Measurements from ENCODE around the gene KHDC4. TPM values are rescaled to one million over a fixed set of nuclear protein-coding genes. Genes with fewer than 3 reads are reported as not detected.

Gene KHDC4
- total RNA-seq, 2 donors from 2014 or later: 13.4 to 25.9 TPM

DNA sequence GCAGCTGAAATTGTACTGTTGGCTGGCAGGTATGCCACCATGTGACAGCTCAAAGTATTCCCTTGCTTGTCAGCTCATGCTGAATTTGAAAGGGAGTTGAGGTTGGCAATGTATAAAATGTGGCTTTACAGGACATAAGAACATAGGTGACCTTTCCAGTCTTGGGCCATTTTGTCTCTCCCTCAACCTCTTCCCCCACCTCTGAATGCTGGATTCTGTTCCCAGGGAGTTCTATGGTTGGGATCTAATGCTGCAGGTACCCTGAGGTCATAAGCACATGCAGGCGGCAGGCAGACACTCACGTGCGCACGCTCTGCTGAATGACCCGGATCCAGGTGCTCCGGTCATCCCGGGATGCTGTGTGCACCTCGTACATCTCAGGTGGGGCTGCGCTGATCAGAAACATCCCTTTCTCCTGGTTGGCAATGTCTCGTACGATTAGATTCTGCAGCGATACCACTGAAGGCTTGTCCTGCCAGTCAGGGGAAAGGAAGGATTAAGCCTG, 23.2 kb upstream of the KHDC4 start:
- H3K27me3 ChIP-seq: no peaks in the 10 kb centered on the region
- DNase-seq (ENCODE audit: low spot score): no peak
- peaks cover 97% of the 10 kb centered on the region for H3K36me3 ChIP-seq
- TF ChIP-seq, protein P1, sequence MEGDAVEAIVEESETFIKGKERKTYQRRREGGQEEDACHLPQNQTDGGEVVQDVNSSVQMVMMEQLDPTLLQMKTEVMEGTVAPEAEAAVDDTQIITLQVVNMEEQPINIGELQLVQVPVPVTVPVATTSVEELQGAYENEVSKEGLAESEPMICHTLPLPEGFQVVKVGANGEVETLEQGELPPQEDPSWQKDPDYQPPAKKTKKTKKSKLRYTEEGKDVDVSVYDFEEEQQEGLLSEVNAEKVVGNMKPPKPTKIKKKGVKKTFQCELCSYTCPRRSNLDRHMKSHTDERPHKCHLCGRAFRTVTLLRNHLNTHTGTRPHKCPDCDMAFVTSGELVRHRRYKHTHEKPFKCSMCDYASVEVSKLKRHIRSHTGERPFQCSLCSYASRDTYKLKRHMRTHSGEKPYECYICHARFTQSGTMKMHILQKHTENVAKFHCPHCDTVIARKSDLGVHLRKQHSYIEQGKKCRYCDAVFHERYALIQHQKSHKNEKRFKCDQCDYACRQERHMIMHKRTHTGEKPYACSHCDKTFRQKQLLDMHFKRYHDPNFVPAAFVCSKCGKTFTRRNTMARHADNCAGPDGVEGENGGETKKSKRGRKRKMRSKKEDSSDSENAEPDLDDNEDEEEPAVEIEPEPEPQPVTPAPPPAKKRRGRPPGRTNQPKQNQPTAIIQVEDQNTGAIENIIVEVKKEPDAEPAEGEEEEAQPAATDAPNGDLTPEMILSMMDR (IDR thresholded peaks at IDR 0.05): no peak
- H3K9me3 ChIP-seq: no peaks in the 10 kb centered on the region
- no peak overlapping the region for H3K4me3 ChIP-seq
- peaks cover 0 to 27% of the 10 kb centered on the region in 2 donors for H3K4me1 ChIP-seq
- H3K27ac ChIP-seq: no peak overlapping the region

DNA sequence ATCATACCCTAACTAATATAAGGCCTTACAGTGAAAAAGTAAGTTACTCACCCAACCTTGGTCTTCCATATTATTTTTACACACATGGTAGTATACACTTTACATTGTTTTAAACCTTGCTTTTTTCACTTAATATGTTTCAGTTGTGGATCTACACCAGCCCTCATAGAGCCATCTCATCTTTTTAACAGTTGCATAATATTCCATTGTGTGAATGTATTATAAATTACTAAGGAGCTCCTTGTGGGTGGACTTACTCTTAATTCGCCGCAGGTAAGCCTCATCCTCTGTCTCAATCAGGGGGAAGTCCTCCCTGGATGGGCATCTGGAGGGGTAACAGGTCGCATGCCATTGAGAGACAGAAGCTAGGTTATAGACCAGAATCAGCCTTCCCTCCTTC, 20.4 kb upstream of the KHDC4 start:
- DNase-seq (ENCODE audit: low spot score): no peak
- Histone ChIP-seq H3K4me3 (no peak overlapping the region), H3K27ac (no peak overlapping the region), H3K27me3 (no peaks in the 10 kb centered on the region), H3K9me3 (no peaks in the 10 kb centered on the region), H3K36me3 (peaks cover 100% of the 10 kb centered on the region), H3K4me1 (peaks cover 0 to under 1% of the 10 kb centered on the region in 2 donors)
- TF ChIP-seq, protein P1 (IDR thresholded peaks at IDR 0.05): no peak

DNA sequence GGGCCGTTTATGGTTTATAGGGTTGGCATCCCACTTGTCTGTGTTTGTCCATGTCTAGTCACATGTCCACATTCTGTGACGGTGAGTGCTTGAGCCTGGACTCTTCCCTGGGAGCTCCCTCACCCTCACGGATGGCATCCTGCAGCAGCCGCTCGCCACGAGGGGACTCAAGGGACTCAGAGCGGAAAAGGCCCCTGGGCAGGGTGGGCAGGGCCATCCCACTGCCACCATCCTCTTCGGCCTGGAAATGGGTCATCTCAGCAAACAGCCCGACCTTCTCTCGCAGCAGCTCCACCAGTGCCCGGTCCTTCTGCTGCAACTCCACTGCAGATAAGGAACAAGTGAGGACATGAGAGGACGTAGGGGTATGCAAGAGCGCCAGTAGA, 18.3 kb upstream of the KHDC4 start:
- no peaks in the 10 kb centered on the region for H3K27me3 ChIP-seq
- H3K9me3 ChIP-seq: no peaks in the 10 kb centered on the region
- no peak overlapping the region for H3K27ac ChIP-seq
- no peaks in the 10 kb centered on the region for H3K4me1 ChIP-seq
- peaks cover 100% of the 10 kb centered on the region for H3K36me3 ChIP-seq
- TF ChIP-seq, protein P1 (IDR thresholded peaks at IDR 0.05): no peak
- no peak for DNase-seq (ENCODE audit: low spot score)
- no peak overlapping the region for H3K4me3 ChIP-seq

DNA sequence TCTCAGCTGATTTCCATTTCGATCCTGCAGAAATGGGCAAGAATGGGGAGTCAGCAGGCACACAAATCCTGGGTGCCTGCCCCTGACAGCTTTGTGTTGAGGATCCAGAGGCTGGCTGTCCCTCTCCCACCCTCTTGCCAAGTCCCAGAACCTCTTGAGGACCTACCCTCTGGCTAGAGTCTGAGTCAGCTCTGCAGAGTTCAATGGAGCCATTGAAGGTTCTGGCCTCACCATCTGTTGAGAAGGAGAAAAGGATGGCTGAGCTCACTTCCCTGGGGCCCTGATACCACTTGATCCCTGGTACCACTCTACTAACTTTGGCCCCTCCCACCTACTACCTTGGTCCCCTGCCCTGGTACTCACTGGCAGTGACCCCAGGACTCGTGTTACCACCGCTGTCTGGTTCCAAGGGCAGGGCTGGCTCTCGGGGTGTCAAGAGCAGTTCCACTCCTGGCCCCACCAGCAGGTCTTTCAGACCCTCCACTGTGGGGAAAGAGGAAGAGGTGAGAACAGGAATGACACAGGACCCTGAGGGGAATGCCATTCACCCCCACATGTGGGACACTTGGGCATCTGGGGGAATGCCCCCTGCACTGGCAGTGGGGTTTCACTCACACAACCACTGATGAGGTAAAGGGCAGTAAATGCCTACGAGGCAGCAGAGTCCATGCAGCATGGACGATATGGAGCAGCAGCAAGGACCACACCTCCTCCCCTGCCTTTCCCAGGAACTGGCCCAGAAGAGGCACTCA, 17.7 kb upstream of the KHDC4 start:
- Histone ChIP-seq H3K27me3 (no peaks in the 10 kb centered on the region), H3K36me3 (peaks cover 100% of the 10 kb centered on the region), H3K9me3 (no peaks in the 10 kb centered on the region), H3K27ac (no peak overlapping the region), H3K4me1 (no peaks in the 10 kb centered on the region), H3K4me3 (no peak overlapping the region)
- TF ChIP-seq, protein P1 (IDR thresholded peaks at IDR 0.05): no peak
- DNase-seq (ENCODE audit: low spot score): no peak

DNA sequence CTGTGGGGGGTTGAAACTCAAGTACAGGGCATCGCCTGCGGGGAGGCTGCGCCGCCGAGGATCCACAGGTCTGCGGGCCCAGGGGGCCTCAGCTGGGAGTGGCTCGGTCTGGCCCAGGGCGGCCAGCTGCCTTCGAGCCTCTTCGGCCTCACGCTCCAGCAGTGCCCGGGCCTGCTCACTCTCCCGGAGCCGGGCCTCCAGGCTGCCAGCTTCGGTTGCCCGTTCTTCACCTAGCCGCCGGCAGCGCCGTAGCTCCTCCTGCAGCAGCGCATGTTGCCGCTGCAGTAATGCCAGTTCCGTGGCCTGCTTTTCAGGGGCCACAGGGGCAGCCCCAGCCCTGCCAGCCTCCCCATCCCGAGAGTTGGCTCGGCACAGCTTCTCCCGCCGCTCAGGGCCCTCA, 16.6 kb upstream of the KHDC4 start:
- H3K9me3 ChIP-seq: no peaks in the 10 kb centered on the region
- no peak overlapping the region for H3K4me3 ChIP-seq
- DNase-seq (ENCODE audit: low spot score): no peak
- H3K27me3 ChIP-seq: no peaks in the 10 kb centered on the region
- TF ChIP-seq, protein P1 (IDR thresholded peaks at IDR 0.05): no peak
- no peak overlapping the region for H3K27ac ChIP-seq
- peaks cover 91% of the 10 kb centered on the region for H3K36me3 ChIP-seq
- H3K4me1 ChIP-seq: no peaks in the 10 kb centered on the region
